Measurements from ENCODE around the gene BOK.

DNA sequence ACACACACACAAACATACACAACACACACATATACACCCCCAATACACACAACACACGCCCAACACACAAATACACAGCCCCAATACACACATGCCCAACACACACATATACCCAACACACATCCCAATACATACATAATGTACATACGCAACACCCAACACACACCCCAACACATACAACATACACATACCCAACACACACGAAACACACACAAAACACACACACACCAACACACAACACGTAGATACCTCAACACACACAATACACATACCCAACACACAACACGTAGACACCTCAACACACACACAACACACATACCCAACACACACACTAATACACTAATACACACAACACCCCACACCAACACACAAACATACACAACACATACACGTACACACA lies 41.2 kb upstream of the BOK start:
- no peak for TF ChIP-seq EZH2 (IDR thresholded peaks at IDR 0.05; ENCODE audit: insufficient read depth, poor library complexity, severe bottlenecking)
- no peak for TF ChIP-seq EZH2phosphoT487 (IDR thresholded peaks at IDR 0.05; ENCODE audit: insufficient read depth, low read depth)
